Activated CD4-positive, alpha-beta T cell treated with anti-CD3 and anti-CD28 coated beads, Interleukin-2, Interleukin-6, amounts not matched to agents 100 ng/mL and 50 ng/mL, durations not matched to agents 16 hours and 8 hours (primary cell): Measurements from ENCODE around the gene SEC24A.
"Not testable (repeated sequence)": the region's sequence is repeated elsewhere in the genome, so short reads cannot be mapped to it uniquely, and the experiment has no call there.

Experiments
- DNase-seq: peaks from one replicate; pipeline ENCODE4 v3.0.0-alpha.2; 2020

The SEC24A gene

GRCh38 chr5:134758504-134759341 is 110.1 kb downstream of the SEC24A start, which contains the start of gene DDX46:
TSS of gene DDX46 (plus strand) at chr5:134758779. CDS start at chr5:134758939, 160 bp downstream.
- DNase-seq = peak; percentile 97

- DNase-seq = not testable (repeated sequence)
Observed at GRCh38 chr5:134767528-134768291, 119.1 kb downstream of the SEC24A start.

GRCh38 chr5:134769206-134769605 is 120.6 kb downstream of the SEC24A start:
- no peak for DNase-seq

GRCh38 chr5:134772461-134773125 is 124.0 kb downstream of the SEC24A start:
- no peak for DNase-seq

GRCh38 chr5:134777366-134777765 is 128.8 kb downstream of the SEC24A start:
- DNase-seq = no peak
